22Rv1 (cell line): Measurements from ENCODE around the gene PRPF38A.

Experiments
- H3K27ac ChIP-seq: fragments of 450-650 bp; 2 replicates; pipeline ENCODE4 v1.5.1; 2017
- ZFX ChIP-seq: fragments of 450-650 bp; IDR thresholded peaks from 2 replicates; pipeline ENCODE4 v1.6.1; 2017; ENCODE audit warnings: antibody characterized with exemption, borderline replicate concordance
- TF ChIP-seq, protein P1 (sequence below): fragments of 450-650 bp; IDR thresholded peaks from 2 replicates; pipeline ENCODE4 v1.5.1; 2017; ENCODE audit warnings: mild to moderate bottlenecking

PRPF38A gene

GRCh38 chr1:52359676-52360594 is 44.5 kb upstream of the PRPF38A start:
- H3K27ac ChIP-seq: no peak overlapping the region

GRCh38 chr1:52360595-52360968 is 43.8 kb upstream of the PRPF38A start:
- no peak overlapping the region for H3K27ac ChIP-seq
- no peak for TF ChIP-seq ZFX
- TF ChIP-seq, protein P1, sequence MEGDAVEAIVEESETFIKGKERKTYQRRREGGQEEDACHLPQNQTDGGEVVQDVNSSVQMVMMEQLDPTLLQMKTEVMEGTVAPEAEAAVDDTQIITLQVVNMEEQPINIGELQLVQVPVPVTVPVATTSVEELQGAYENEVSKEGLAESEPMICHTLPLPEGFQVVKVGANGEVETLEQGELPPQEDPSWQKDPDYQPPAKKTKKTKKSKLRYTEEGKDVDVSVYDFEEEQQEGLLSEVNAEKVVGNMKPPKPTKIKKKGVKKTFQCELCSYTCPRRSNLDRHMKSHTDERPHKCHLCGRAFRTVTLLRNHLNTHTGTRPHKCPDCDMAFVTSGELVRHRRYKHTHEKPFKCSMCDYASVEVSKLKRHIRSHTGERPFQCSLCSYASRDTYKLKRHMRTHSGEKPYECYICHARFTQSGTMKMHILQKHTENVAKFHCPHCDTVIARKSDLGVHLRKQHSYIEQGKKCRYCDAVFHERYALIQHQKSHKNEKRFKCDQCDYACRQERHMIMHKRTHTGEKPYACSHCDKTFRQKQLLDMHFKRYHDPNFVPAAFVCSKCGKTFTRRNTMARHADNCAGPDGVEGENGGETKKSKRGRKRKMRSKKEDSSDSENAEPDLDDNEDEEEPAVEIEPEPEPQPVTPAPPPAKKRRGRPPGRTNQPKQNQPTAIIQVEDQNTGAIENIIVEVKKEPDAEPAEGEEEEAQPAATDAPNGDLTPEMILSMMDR: no peak

More at GRCh38 chr1:52359676-52360594, 44.5 kb upstream of the PRPF38A start:
- TF ChIP-seq, protein P1: no peak
- no peak for TF ChIP-seq ZFX

DNA sequence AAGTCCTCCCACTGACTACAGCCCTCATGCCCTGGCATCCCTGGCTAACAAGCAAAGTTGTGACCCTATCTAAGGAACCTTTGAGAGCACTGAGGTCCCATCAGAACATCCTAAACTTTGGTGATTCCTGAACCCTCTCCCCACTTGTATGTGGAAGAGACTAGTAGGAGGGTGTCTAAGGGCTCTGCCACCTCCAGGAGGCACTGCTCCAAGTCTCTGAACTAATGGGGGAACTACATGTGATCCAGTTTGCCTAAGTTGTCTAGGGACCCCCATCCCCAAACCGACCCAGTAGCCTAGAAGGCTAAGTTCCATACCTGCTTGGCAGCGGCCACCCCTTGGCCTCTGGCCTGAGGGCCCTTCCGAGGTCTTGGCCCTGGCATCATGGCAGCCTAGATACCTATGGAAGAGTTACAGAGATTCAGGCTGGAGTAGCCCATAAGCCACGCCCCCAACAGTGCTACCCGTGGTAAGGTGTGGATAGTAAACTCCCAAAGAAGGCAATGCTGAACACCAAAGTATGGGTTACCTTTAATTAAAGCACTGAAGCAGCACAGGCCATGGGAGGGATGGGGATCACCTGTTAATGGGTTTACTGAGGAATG is 40.1 kb upstream of the PRPF38A start:
- no peak for TF ChIP-seq ZFX
- TF ChIP-seq, protein P1: no peak
- H3K27ac ChIP-seq: peak overlapping the region; percentile 85

DNA sequence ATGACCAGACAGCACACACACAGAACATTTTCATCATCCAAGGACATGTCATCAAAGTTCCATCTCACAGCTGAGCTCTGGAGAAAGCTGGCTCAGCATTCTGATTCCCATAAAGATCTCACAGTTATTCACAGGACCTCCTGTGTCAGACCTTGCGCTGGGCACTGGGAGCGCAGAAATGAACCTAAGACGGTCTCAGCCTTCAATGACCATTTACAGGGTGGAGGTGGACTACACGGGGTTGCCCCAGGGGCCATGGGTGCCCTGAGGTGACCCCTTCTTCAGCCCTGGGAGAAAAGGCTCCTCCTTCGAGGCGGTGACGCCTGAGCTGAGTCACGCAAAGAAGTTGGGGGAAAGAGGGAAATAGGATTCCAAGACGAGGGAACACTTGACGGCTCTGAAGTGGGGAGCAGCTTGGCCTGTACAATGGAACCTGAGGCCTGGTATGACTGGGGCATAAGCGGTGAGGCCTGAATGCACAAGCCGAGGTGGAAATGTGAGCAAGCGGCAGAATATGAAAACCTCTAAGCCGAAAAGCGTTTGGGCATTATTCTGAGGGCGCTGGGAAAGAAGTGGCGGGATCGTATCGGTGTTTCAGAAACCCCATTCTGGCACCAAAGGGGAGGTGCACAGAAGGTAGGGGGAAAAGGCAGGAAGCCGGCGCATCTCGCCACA is 39.2 kb upstream of the PRPF38A start:
- H3K27ac ChIP-seq: peak overlapping the region; percentile 85
- TF ChIP-seq, protein P1: no peak
- TF ChIP-seq ZFX: no peak

- H3K27ac ChIP-seq: peak within 1 kb of the TSS; percentile 85
- no peak for TF ChIP-seq ZFX
- TF ChIP-seq, protein P1: no peak
These were observed 38.5 kb upstream of the PRPF38A start, which contains the start of gene CC2D1B for GRCh38 chr1:52365746-52366516. Gene CC2D1B (minus strand): TSS chr1:52366205. CDS start chr1:52364620, 1,585 bp downstream.

DNA sequence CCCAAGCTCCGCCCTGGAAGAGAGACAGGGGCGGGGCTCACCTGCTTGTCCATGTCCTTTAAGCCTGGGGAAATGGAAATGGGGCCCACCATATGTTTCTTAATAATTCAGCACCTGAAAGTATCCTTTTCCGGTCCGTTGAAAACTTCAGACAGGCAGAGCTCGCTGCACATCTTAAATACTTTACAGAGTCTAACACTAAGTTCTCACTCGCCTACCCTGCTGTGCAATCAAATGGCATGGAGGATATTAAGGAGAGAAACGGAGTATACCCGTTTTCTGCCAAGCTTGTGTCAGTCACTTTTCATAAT is 37.9 kb upstream of the PRPF38A start:
- TF ChIP-seq ZFX: no peak
- TF ChIP-seq, protein P1: no peak
- peak overlapping the region; percentile 85 for H3K27ac ChIP-seq
